Keratinocyte (primary cell): ENCODE results near the gene RERE. TPM values are rescaled to one million over a fixed set of nuclear protein-coding genes. Genes with fewer than 3 reads are reported as not detected.

Experiments used
- DNase-seq: peaks from one replicate; pipeline ENCODE4 v3.0.0-alpha.2; 2011; ENCODE audit warnings: low read depth, missing footprints, low spot score
- FAIRE-seq: peaks from 2 replicates; lab custom pipeline; 2011; peaks lifted over from hg19 to GRCh38; lab: Jason Lieb, UNC
- H2AFZ ChIP-seq: 2 replicates; pipeline ENCODE4 v1.6.0; 2012; ENCODE audit warnings: low read length, control low read depth, inconsistent platforms; ENCODE audit not compliant: control insufficient read depth
- H3K27ac ChIP-seq: 2 replicates; pipeline ENCODE4 v1.5.1; 2011; ENCODE audit warnings: low read length; ENCODE audit not compliant: control insufficient read depth, insufficient read depth
- H3K27me3 ChIP-seq: 3 replicates; pipeline ENCODE4 v1.6.0; 2011; ENCODE audit warnings: low read length; ENCODE audit not compliant: control insufficient read depth, insufficient read depth; ENCODE audit errors: extremely low read depth
- H3K36me3 ChIP-seq, 2 experiments: 2 replicates in 1 of 2; 3 replicates in 1 of 2; pipeline ENCODE4 v1.5.1; 2011; ENCODE audit warnings: low read length in 2 of 2, mild to moderate bottlenecking in 1 of 2; ENCODE audit not compliant: control insufficient read depth in 2 of 2, insufficient read depth in 2 of 2; ENCODE audit errors: extremely low read depth in 1 of 2
- H3K4me1 ChIP-seq: 3 replicates; pipeline ENCODE4 v1.5.1; 2011; ENCODE audit warnings: low read length; ENCODE audit not compliant: control insufficient read depth, insufficient read depth; ENCODE audit errors: extremely low read depth
- H3K4me2 ChIP-seq: 3 replicates; pipeline ENCODE4 v1.6.0; 2011; ENCODE audit warnings: low read depth, low read length; ENCODE audit not compliant: control insufficient read depth, insufficient read depth; ENCODE audit errors: extremely low read depth
- H3K4me3 ChIP-seq, 3 experiments: fragments of 200-600 bp in 1 of 3; sonication (generic) in 1 of 3; 2 replicates in 2 of 3; 3 replicates in 1 of 3; pipeline ENCODE4 v1.5.1; 2011 to 2016; ENCODE audit warnings: low read length in 3 of 3, mild to moderate bottlenecking in 3 of 3, control low read depth in 2 of 3, inconsistent platforms in 1 of 3, low read depth in 1 of 3, mixed read lengths in 1 of 3, mixed run types in 1 of 3, moderate library complexity in 1 of 3; ENCODE audit not compliant: control insufficient read depth in 2 of 3, insufficient read depth in 2 of 3; ENCODE audit errors: extremely low read depth in 1 of 3
- H3K79me2 ChIP-seq: 2 replicates; pipeline ENCODE4 v1.6.0; 2012; ENCODE audit warnings: low read length; ENCODE audit not compliant: control insufficient read depth, insufficient read depth
- H3K9ac ChIP-seq: 3 replicates; pipeline ENCODE4 v1.6.0; 2011; ENCODE audit warnings: low read length; ENCODE audit not compliant: control insufficient read depth, insufficient read depth; ENCODE audit errors: extremely low read depth
- H3K9me1 ChIP-seq: 3 replicates; pipeline ENCODE4 v1.6.0; 2011; ENCODE audit warnings: low read length; ENCODE audit not compliant: control insufficient read depth, insufficient read depth; ENCODE audit errors: extremely low read depth
- H3K9me3 ChIP-seq: 2 replicates; pipeline ENCODE4 v1.5.1; 2012; ENCODE audit warnings: low read depth, low read length; ENCODE audit not compliant: control insufficient read depth
- H4K20me1 ChIP-seq: 3 replicates; pipeline ENCODE4 v1.6.0; 2011; ENCODE audit warnings: low read length; ENCODE audit not compliant: control insufficient read depth, insufficient read depth; ENCODE audit errors: extremely low read depth
- EZH2 ChIP-seq: IDR thresholded peaks from one replicate; pipeline ENCODE4 v1.6.1; 2012; ENCODE audit warnings: inconsistent platforms, mild to moderate bottlenecking, low read length, moderate library complexity
- dilution Hi-C: fragments of 300-500 bp; cut with MboI; formaldehyde crosslinking; loops from one replicate; pipeline ENCODE4 v1.7.0; 2020; ENCODE audit warnings: low sequenced_read_pairs; ENCODE audit not compliant: extremely low pct_ligation_motif_present
- polyA plus RNA-seq, 5 experiments: library from polyadenylated mRNA; depleted of rRNA in 3 of 5; stranded (reverse) in 3 of 5; stranded (forward) in 1 of 5; unstranded in 1 of 5; fragments of >200 nt; gene quantifications; 1 replicate in 1 of 5; 2 replicates in 3 of 5; 3 replicates in 1 of 5; pipeline versions ENCODE4 v1.2.1 to v1.2.3, GENCODE V29; 2011 to 2012; ENCODE audit warnings: missing spikeins in 2 of 5, low read depth in 1 of 5, low replicate concordance in 1 of 5
- TF ChIP-seq, protein P1 (sequence below), 3 experiments: IDR thresholded peaks in 1 of 3; conservative IDR thresholded peaks in 1 of 3; optimal IDR thresholded peaks in 1 of 3; 2 replicates in 2 of 3; 3 replicates in 1 of 3; pipeline versions ENCODE3 to v1.5.1; 2011; ENCODE audit warnings: low read length in 3 of 3, mild to moderate bottlenecking in 3 of 3, moderate library complexity in 2 of 3, control low read depth in 1 of 3, inconsistent platforms in 1 of 3; ENCODE audit not compliant: insufficient read depth in 2 of 3; ENCODE audit errors: extremely low read depth in 1 of 3

Gene RERE
- polyA plus RNA-seq, 1 donor (not counting 4 experiments of a cell fraction or from before 2014, with no cell fraction given), result 3.8 TPM

DNA sequence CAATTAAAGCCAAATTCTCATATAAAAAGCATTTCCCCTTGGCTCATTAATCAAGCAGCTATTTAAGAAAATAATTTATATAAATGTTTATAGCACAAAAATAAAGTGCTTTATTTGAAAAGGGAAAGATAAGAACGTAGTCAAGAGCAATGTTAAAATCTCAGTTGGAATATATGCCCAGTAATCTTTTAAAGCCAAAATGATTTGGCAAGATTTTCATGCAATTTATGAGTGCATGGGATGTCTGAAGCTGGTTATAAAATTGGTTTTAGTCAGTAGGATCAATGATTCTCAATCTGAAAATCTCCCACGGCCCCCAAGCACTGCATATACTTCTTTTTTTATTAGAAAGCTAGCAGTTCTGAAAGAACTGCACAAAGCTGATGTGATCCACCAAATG, 188.8 kb downstream of the RERE start:
- dilution Hi-C loops, result loop anchor here (25.0 kb wide), 1 partner anchor 109 kb away; no protein-coding TSS in a partner anchor
- Histone ChIP-seq H3K9ac (no peak overlapping the region), H3K4me3 (no peak overlapping the region), H3K27me3 (no peaks in the 10 kb centered on the region), H3K4me2 (no peak overlapping the region), H4K20me1 (no peaks in the 10 kb centered on the region), H3K4me1 (peaks cover 12% of the 10 kb centered on the region), H3K79me2 (no peaks in the 10 kb centered on the region), H3K9me3 (no peaks in the 10 kb centered on the region), H2AFZ (no peak overlapping the region), H3K36me3 (no peaks in the 10 kb centered on the region), H3K27ac (no peak overlapping the region), H3K9me1 (no peaks in the 10 kb centered on the region)
- DNase-seq (no peak), FAIRE-seq (no peak)
- TF ChIP-seq, protein P1, sequence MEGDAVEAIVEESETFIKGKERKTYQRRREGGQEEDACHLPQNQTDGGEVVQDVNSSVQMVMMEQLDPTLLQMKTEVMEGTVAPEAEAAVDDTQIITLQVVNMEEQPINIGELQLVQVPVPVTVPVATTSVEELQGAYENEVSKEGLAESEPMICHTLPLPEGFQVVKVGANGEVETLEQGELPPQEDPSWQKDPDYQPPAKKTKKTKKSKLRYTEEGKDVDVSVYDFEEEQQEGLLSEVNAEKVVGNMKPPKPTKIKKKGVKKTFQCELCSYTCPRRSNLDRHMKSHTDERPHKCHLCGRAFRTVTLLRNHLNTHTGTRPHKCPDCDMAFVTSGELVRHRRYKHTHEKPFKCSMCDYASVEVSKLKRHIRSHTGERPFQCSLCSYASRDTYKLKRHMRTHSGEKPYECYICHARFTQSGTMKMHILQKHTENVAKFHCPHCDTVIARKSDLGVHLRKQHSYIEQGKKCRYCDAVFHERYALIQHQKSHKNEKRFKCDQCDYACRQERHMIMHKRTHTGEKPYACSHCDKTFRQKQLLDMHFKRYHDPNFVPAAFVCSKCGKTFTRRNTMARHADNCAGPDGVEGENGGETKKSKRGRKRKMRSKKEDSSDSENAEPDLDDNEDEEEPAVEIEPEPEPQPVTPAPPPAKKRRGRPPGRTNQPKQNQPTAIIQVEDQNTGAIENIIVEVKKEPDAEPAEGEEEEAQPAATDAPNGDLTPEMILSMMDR (optimal IDR thresholded peaks at IDR 0.05 in 1 of 3, IDR thresholded peaks at IDR 0.05 in 1 of 3, conservative IDR thresholded peaks at IDR 0.05 in 1 of 3; ENCODE audit: extremely low read depth in 1 of 3, insufficient read depth in 2 of 3, low read length in 3 of 3), result no peak
- no peak for TF ChIP-seq EZH2

DNA sequence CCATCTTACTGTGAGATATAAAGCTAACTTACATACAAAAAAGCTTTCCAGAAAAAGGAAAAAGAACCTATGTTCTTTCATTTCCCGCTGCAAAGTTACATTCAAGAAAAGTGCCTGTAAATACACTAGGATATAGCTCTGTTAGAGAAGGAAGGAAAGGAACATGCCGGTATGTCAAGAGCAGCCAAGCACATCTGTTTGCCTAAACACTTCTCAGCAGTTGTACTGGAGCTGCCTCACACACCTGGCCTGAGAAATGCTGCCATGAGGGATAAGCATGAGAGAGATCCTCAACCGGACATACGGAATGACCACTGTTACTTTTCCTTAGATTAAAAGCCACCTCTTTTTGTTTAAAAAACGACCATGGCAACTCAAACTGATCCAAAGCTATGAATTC, 189.7 kb downstream of the RERE start:
- Histone ChIP-seq H3K27ac (no peak overlapping the region), H3K9ac (no peak overlapping the region), H3K27me3 (no peaks in the 10 kb centered on the region), H3K4me1 (peaks cover 12% of the 10 kb centered on the region), H4K20me1 (no peaks in the 10 kb centered on the region), H3K9me3 (no peaks in the 10 kb centered on the region), H2AFZ (no peak overlapping the region), H3K4me2 (no peak overlapping the region), H3K79me2 (no peaks in the 10 kb centered on the region), H3K9me1 (no peaks in the 10 kb centered on the region), H3K36me3 (no peaks in the 10 kb centered on the region), H3K4me3 (no peak overlapping the region)
- DNase-seq (no peak), FAIRE-seq (no peak)
- dilution Hi-C loops, result loop anchor here (25.0 kb wide), 1 partner anchor 110 kb away; no protein-coding TSS in a partner anchor
- no peak for TF ChIP-seq EZH2
- TF ChIP-seq, protein P1 (optimal IDR thresholded peaks at IDR 0.05 in 1 of 3, IDR thresholded peaks at IDR 0.05 in 1 of 3, conservative IDR thresholded peaks at IDR 0.05 in 1 of 3; ENCODE audit: extremely low read depth in 1 of 3, insufficient read depth in 2 of 3, low read length in 3 of 3), result no peak
